Gastroesophageal sphincter (tissue), 3 donors: ENCODE data around the gene ISCA2.

Experiments
- EP300 ChIP-seq: sonication (generic); formaldehyde crosslinking; IDR thresholded peaks from one replicate; pipeline ENCODE4 v1.6.1; 2017; ENCODE audit warnings: antibody characterized with exemption, mild to moderate bottlenecking
- POLR2A ChIP-seq, 2 donors: fragments of 450-650 bp; IDR thresholded peaks; one replicate each; pipeline ENCODE4 v1.6.1; 2017; ENCODE audit warnings: antibody characterized with exemption in 2 of 2, mild to moderate bottlenecking in 2 of 2, moderate library complexity in 1 of 2
- POLR2AphosphoS5 ChIP-seq: sonication (generic); formaldehyde crosslinking; IDR thresholded peaks from one replicate; pipeline ENCODE4 v1.6.1; 2017; ENCODE audit warnings: antibody characterized with exemption
- TF ChIP-seq, protein P1 (sequence below), 4 experiments: fragments of 200-600 bp in 2 of 4; fragments of 450-650 bp in 2 of 4; sonication (generic) in 1 of 4; IDR thresholded peaks; one replicate each; pipeline ENCODE4 v1.5.1; 2017 to 2019; ENCODE audit warnings: antibody characterized with exemption in 4 of 4, mild to moderate bottlenecking in 2 of 4, moderate library complexity in 2 of 4

DNA sequence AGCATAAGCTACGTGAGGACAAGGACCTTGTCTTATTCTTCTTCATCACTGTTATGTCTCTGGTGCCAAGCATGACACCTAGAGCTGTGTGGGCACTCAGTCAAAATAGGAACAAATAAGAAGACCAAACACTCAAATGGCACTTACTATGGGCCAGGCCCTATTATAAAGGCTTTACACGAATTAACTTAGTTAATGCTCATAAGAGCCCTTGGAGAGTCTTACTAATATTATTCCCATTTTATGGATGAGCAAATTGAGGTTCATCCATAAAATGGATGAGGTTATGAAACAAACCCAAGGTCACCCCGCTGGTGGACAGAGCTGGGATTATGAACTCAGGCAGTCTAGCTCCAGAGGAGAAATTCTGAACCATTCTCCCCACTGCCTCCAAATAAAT is 47.7 kb downstream of the ISCA2 start:
- TF ChIP-seq, protein P1, sequence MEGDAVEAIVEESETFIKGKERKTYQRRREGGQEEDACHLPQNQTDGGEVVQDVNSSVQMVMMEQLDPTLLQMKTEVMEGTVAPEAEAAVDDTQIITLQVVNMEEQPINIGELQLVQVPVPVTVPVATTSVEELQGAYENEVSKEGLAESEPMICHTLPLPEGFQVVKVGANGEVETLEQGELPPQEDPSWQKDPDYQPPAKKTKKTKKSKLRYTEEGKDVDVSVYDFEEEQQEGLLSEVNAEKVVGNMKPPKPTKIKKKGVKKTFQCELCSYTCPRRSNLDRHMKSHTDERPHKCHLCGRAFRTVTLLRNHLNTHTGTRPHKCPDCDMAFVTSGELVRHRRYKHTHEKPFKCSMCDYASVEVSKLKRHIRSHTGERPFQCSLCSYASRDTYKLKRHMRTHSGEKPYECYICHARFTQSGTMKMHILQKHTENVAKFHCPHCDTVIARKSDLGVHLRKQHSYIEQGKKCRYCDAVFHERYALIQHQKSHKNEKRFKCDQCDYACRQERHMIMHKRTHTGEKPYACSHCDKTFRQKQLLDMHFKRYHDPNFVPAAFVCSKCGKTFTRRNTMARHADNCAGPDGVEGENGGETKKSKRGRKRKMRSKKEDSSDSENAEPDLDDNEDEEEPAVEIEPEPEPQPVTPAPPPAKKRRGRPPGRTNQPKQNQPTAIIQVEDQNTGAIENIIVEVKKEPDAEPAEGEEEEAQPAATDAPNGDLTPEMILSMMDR (IDR thresholded peaks at IDR 0.05): no peak
- TF ChIP-seq POLR2A (IDR thresholded peaks at IDR 0.05): no peak
- no peak for TF ChIP-seq POLR2AphosphoS5
- TF ChIP-seq EP300: no peak
